GM12865 (cell line): ENCODE measurements around the gene RBMS1.

Source experiments
- DNase-seq: peaks from one replicate; pipeline ENCODE4 v3.0.0; 2010; ENCODE audit warnings: low read depth
- H3K4me3 ChIP-seq: 2 replicates; pipeline ENCODE4 v1.5.1; 2011; ENCODE audit warnings: mild to moderate bottlenecking, low read depth, low read length, control low read depth
- CTCF ChIP-seq: IDR thresholded peaks from 2 replicates; pipeline ENCODE4 v1.5.1; 2011; ENCODE audit warnings: low read length, control low read depth, low read depth, inconsistent platforms; ENCODE audit not compliant: insufficient read depth; ENCODE audit errors: missing control alignments

RBMS1 gene

GRCh38 chr2:160338901-160339685, 154.5 kb downstream of the RBMS1 start:
- no peak for TF ChIP-seq CTCF
- H3K4me3 ChIP-seq: no peak overlapping the region
- no peak for DNase-seq

GRCh38 chr2:160337728-160338127, 155.9 kb downstream of the RBMS1 start:
- TF ChIP-seq CTCF: no peak
- no peak for DNase-seq
- no peak overlapping the region for H3K4me3 ChIP-seq

- no peak for TF ChIP-seq CTCF
- H3K4me3 ChIP-seq: no peak overlapping the region
- DNase-seq: no peak
Observed at GRCh38 chr2:160336635-160337034, 157.0 kb downstream of the RBMS1 start.

- H3K4me3 ChIP-seq: no peak overlapping the region
- TF ChIP-seq CTCF: no peak
- no peak for DNase-seq
Observed at GRCh38 chr2:160336105-160336504, 157.5 kb downstream of the RBMS1 start.

- no peak for TF ChIP-seq CTCF
- no peak overlapping the region for H3K4me3 ChIP-seq
- DNase-seq: no peak
Observed at GRCh38 chr2:160335441-160335840, 158.2 kb downstream of the RBMS1 start.

- TF ChIP-seq CTCF: no peak
- H3K4me3 ChIP-seq: no peak overlapping the region
- DNase-seq: no peak
Observed at GRCh38 chr2:160334028-160334741, 159.4 kb downstream of the RBMS1 start.
